Colonic mucosa (tissue), 4 donors: ENCODE results near the gene PARN. TPM values are rescaled to one million over a fixed set of nuclear protein-coding genes. Genes with fewer than 3 reads are reported as not detected.
A peak's percentile ranks its signal among the peaks of the same experiment; 100 is the strongest.
"Not testable (repeated sequence)": the region's sequence is repeated elsewhere in the genome, so short reads cannot be mapped to it uniquely, and the experiment has no call there.

Source experiments
- DNase-seq: peaks from one replicate; pipeline ENCODE4 v3.0.0-alpha.2; 2020
- H3K27ac ChIP-seq: fragments of 200-600 bp; one replicate; pipeline ENCODE4 v1.8.0; 2021
- H3K27me3 ChIP-seq: fragments of 200-600 bp; one replicate; pipeline ENCODE4 v1.8.0; 2021
- H3K36me3 ChIP-seq: fragments of 200-600 bp; one replicate; pipeline ENCODE4 v1.8.0; 2021
- H3K4me1 ChIP-seq: fragments of 200-600 bp; one replicate; pipeline ENCODE4 v1.8.0; 2021; ENCODE audit warnings: mild to moderate bottlenecking
- H3K4me3 ChIP-seq: fragments of 200-600 bp; one replicate; pipeline ENCODE4 v1.8.0; 2021
- H3K9ac ChIP-seq, 2 donors: one replicate each; pipeline ENCODE4 v1.7.0; 2013; ENCODE audit warnings: control low read depth in 2 of 2, low read depth in 2 of 2, low read length in 2 of 2
- H3K9me3 ChIP-seq: fragments of 200-600 bp; one replicate; pipeline ENCODE4 v1.8.0; 2021
- intact Hi-C: fragments of 100-400 bp; cut with DNase I; formaldehyde crosslinking; loops from one replicate; pipeline ENCODE4 v1.14.1; 2022
- total RNA-seq, 2 donors: library from RNA; stranded (reverse); fragmentation: NEBNext Ultra II Directional in 1 of 2; extraction: Animal tissue kit (Norgen Biotek cat#: 25700) in 1 of 2; gene quantifications; one replicate each; pipeline ENCODE4 v1.2.1, GENCODE V29; 2021
- TF ChIP-seq, protein P1 (sequence below): fragments of 200-600 bp; IDR thresholded peaks from one replicate; pipeline ENCODE4 v1.8.0; 2022; ENCODE audit warnings: antibody characterized with exemption, mild to moderate bottlenecking
- donor health status: healthy.
- donor health status: DM: no; HTN: no; CAD: no.
- donor health status: DM: no; HTN: no; CAD: no.

PARN gene
- total RNA-seq, 2 donors from 2014 or later: 24.2 to 25.6 TPM

DNA sequence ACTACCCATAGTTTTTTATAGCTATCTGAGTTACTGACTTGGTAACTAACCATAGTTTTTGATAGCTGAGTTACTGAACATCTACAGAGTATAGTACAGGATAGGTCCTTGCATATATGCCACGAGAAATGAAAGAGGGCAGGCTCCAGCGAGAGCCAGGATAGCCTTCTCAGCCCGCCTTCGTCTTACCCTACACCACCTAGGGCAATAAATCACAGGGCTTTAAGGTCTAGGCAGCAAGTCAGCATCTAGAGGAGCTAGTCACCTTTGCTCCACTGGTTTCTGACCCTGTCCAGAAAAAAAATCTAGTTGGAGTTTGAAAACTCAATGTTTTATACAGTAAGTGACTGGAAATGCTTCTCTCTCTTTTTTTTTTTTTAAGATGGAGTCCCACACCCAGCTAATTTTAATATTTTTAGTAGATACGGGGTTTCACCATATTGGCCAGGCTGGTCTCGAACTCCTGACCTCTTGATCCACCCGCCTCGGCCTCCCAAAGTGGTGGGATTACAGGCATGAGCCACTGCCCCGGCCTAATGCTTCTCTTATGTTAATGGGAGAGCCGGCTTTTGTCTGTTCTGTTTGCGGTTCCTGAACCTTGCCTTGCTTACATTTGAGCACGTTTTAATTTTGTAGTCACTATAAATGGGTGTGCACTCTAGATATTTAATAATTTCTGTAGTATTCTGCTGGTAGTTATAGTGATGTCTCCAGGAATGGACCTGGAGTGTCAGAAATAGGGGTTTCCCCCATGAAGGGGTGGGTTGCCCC is 5.5 kb upstream of the PARN start:
- intact Hi-C loops: no loop called here
- Histone ChIP-seq H3K4me1 (peaks cover 8% of the 10 kb centered on the region), H3K4me3 (no peak overlapping the region), H3K27ac (no peak overlapping the region), H3K36me3 (no peaks in the 10 kb centered on the region), H3K27me3 (no peaks in the 10 kb centered on the region), H3K9me3 (no peaks in the 10 kb centered on the region), H3K9ac (peak overlapping the region in 1 of 2 donors; percentile 99)
- TF ChIP-seq, protein P1, sequence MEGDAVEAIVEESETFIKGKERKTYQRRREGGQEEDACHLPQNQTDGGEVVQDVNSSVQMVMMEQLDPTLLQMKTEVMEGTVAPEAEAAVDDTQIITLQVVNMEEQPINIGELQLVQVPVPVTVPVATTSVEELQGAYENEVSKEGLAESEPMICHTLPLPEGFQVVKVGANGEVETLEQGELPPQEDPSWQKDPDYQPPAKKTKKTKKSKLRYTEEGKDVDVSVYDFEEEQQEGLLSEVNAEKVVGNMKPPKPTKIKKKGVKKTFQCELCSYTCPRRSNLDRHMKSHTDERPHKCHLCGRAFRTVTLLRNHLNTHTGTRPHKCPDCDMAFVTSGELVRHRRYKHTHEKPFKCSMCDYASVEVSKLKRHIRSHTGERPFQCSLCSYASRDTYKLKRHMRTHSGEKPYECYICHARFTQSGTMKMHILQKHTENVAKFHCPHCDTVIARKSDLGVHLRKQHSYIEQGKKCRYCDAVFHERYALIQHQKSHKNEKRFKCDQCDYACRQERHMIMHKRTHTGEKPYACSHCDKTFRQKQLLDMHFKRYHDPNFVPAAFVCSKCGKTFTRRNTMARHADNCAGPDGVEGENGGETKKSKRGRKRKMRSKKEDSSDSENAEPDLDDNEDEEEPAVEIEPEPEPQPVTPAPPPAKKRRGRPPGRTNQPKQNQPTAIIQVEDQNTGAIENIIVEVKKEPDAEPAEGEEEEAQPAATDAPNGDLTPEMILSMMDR: no peak
- DNase-seq: no peak

DNA sequence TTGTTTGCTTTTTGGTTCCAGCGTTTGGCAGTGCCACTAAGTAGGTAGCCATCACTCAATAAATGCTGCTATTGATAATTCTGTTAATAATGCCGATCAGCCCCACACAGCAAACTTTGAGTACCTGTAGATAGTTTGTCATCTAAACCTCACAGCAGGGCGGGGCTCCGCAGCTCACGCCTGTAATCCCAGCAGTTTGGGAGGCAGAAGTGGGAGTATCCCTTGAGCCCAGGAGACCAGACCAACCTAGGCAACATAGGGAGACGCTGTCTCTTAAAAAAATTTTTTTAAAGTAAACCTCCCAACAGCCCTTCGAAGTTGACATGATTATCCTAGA is 4.3 kb upstream of the PARN start:
- H3K36me3 ChIP-seq: no peaks in the 10 kb centered on the region
- H3K27ac ChIP-seq: peak overlapping the region; percentile 96
- peak overlapping the region in 1 of 2 donors; percentile 99 for H3K9ac ChIP-seq
- H3K9me3 ChIP-seq: no peaks in the 10 kb centered on the region
- TF ChIP-seq, protein P1: no peak
- intact Hi-C loops: no loop called here
- H3K4me3 ChIP-seq: peak overlapping the region; percentile 82
- peaks cover 8% of the 10 kb centered on the region for H3K4me1 ChIP-seq
- peak; percentile 40 for DNase-seq
- H3K27me3 ChIP-seq: no peaks in the 10 kb centered on the region

DNA sequence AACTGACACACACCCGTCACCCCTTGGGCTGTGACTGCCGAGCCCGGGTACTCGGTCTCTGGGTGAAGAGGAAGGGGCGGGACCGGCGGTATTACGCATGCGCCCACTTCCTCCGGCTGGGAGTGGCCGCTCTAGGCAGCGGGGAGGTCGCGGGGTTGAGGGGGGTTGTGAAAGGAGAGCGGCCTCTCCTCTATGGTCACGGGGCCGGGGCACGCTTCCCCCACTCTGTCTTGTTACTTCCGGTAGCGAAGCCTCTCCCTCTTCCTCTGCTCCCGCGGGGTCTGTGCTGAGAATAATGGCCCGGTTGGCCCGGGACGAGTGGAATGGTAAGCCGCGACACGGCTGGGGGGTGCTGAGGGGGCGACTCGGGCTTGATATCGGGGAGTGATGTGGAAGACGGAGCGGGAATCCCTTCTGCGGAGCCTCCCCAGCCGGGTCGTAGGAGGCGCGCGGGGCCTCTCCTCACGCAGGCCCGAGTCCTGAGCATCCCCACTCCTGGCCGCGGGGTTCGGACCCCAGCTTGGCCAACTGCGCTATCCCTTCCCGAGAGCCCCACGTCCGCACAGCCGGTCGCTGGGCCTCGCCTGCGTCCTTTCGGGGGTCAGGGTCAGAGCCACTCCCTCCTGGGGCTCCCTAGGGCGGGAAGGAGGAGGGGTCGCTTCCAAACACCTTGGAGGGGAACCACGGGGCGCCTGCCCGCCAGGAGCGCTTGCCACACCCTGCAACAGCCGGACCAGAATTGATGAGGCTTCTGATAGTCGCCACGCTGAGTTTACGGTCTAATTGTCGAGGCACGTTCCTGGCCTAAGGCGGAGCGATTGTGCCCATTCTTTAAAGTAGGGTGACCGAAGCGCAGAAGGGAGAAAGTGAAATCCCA is 2.9 kb upstream of the PARN start, which contains the start of gene BFAR:
TSS of gene BFAR (plus strand) at position 259 of the 877 bp plus-strand sequence. CDS start 11,396 bp downstream, outside the sequence.
- H3K9ac ChIP-seq: peak within 1 kb of the TSS; percentile 99
- intact Hi-C loops: no loop called here
- H3K4me1 ChIP-seq: peaks cover 8% of the 10 kb centered on the region
- DNase-seq: peak; percentile 99
- H3K9me3 ChIP-seq: no peaks in the 10 kb centered on the region
- H3K27me3 ChIP-seq: no peaks in the 10 kb centered on the region
- H3K36me3 ChIP-seq: no peaks in the 10 kb centered on the region
- H3K4me3 ChIP-seq: peak within 1 kb of the TSS; percentile 82
- TF ChIP-seq, protein P1: no peak
- peak within 1 kb of the TSS; percentile 96 for H3K27ac ChIP-seq

DNA sequence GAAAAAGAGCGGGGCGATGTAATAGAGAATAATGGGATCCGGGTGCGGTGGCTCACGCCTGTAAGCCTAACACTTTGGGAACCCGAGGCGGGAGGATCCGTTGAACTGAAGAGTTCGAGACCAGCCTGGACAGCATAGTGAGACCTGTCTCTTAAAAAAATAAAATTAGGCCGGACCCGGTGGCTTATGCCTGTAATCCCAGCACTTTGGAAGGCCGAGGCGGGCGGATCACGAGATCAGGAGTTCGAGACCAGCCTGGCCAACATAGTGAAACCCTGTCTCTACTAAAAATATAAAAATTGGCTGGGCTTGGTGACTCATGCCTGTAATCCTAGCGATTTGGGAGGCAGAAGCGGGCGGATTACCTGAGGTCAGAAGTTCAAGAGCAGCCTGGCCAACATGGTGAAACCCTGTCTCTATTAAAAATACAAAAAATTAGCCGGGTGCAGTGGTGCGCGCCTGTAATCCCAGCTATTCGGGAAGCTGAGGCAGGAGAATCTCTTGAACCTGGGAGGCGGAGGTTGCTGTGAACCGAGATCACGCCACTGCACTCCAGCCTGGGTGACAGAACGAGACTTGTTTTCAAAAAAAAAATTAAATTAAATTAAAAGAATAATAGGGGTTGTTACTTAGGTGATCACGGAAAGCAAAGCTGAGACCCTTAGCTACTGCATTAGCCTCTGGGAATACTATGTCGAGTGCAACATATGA is 715 bp upstream of the PARN start:
- H3K27me3 ChIP-seq, DNase-seq, H3K36me3 ChIP-seq, intact Hi-C loops, H3K9me3 ChIP-seq, H3K4me1 ChIP-seq, H3K4me3 ChIP-seq: not testable (repeated sequence)
- peak overlapping the region; percentile 92 for H3K27ac ChIP-seq
- peak overlapping the region in 1 of 2 donors; percentile 98 for H3K9ac ChIP-seq

DNA sequence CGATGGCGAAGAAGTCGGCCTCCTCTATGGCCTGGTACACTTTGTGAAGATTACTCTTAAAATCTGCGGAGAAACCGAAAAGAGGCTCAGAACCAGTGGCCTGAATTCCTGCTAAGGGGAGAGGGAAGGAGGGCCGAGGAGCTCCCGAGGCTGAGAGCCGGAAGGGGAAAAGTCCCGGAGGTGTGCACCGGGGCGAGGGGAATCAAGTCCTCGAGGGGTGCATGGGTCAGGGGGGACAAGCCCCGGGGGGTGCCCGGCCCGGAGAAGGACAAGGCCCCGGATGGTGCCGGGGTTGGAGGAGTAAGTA is 495 bp downstream of the PARN start:
- TF ChIP-seq, protein P1: no peak
- DNase-seq: no peak
- Histone ChIP-seq H3K27ac (peak overlapping the region; percentile 92), H3K27me3 (no peaks in the 10 kb centered on the region), H3K9me3 (no peaks in the 10 kb centered on the region), H3K4me1 (peaks cover 7% of the 10 kb centered on the region), H3K9ac (peak overlapping the region; percentile 90 to 98), H3K4me3 (peak overlapping the region; percentile 81), H3K36me3 (no peaks in the 10 kb centered on the region)
- intact Hi-C loops: no loop called here
